RWPE2 (cell line): ENCODE measurements around the gene AIMP1.

Experiments used
- ATAC-seq: fragments of 200-7000 bp; cut with Tn5 transposase; 3 replicates; pipeline ENCODE4 v1.9.1; 2021; ENCODE audit warnings: low read depth
- DNase-seq: peaks from one replicate; pipeline ENCODE4 v3.0.0-alpha.2; 2020; ENCODE audit warnings: low spot score
- H3K27ac ChIP-seq: fragments of 450-650 bp; 2 replicates; pipeline ENCODE4 v1.5.1; 2017; ENCODE audit warnings: mild to moderate bottlenecking; ENCODE audit not compliant: poor library complexity, severe bottlenecking
- H3K27me3 ChIP-seq: fragments of 250-450 bp; sonication (Bioruptor Pico); 2 replicates; pipeline ENCODE4 v1.5.1; 2021; ENCODE audit warnings: mild to moderate bottlenecking, moderate library complexity; ENCODE audit not compliant: insufficient read depth, poor library complexity, severe bottlenecking
- H3K36me3 ChIP-seq: fragments of 250-450 bp; sonication (Bioruptor Pico); 2 replicates; pipeline ENCODE4 v1.5.1; 2020; ENCODE audit warnings: low read depth, mild to moderate bottlenecking, moderate library complexity
- H3K4me1 ChIP-seq: fragments of 250-450 bp; sonication (Bioruptor Pico); 2 replicates; pipeline ENCODE4 v1.5.1; 2021; ENCODE audit warnings: mild to moderate bottlenecking, moderate library complexity; ENCODE audit not compliant: insufficient read depth, poor library complexity, severe bottlenecking
- H3K4me3 ChIP-seq: fragments of 250-450 bp; sonication (Bioruptor Pico); 2 replicates; pipeline ENCODE4 v1.5.1; 2021; ENCODE audit warnings: mild to moderate bottlenecking, moderate library complexity; ENCODE audit not compliant: severe bottlenecking
- H3K9me3 ChIP-seq: fragments of 250-450 bp; sonication (Bioruptor Pico); 2 replicates; pipeline ENCODE4 v1.5.1; 2021; ENCODE audit warnings: mild to moderate bottlenecking, moderate library complexity; ENCODE audit not compliant: severe bottlenecking
- TF ChIP-seq, protein P1 (sequence below): fragments of 450-650 bp; IDR thresholded peaks from one replicate; pipeline ENCODE4 v1.5.1; 2017; ENCODE audit warnings: mild to moderate bottlenecking, moderate library complexity; ENCODE audit not compliant: poor library complexity, severe bottlenecking

AIMP1 gene

DNA sequence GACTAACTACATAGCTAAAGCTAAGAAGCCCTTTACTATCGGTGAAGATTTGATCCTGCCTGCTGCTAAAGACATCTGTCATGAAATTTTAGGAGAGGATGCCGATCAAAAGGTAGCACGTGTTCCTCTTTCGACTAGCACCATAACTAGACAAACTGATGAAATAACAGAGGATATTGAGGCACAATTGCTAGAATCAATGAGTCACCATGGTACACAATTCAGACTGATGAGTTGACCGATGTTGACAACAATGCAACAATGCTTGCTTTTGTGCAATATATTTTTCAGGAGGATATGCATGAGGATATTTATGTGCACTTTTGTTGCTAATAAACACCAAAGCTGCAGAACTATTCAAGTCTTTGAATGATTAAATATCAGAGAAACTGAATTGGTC, 24.7 kb upstream of the AIMP1 start:
- DNase-seq = no peak
- TF ChIP-seq, protein P1, sequence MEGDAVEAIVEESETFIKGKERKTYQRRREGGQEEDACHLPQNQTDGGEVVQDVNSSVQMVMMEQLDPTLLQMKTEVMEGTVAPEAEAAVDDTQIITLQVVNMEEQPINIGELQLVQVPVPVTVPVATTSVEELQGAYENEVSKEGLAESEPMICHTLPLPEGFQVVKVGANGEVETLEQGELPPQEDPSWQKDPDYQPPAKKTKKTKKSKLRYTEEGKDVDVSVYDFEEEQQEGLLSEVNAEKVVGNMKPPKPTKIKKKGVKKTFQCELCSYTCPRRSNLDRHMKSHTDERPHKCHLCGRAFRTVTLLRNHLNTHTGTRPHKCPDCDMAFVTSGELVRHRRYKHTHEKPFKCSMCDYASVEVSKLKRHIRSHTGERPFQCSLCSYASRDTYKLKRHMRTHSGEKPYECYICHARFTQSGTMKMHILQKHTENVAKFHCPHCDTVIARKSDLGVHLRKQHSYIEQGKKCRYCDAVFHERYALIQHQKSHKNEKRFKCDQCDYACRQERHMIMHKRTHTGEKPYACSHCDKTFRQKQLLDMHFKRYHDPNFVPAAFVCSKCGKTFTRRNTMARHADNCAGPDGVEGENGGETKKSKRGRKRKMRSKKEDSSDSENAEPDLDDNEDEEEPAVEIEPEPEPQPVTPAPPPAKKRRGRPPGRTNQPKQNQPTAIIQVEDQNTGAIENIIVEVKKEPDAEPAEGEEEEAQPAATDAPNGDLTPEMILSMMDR = no peak
- no peak overlapping the region for H3K27ac ChIP-seq
- ATAC-seq = no peak
- peaks cover 4% of the 10 kb centered on the region for H3K4me1 ChIP-seq
- no peaks in the 10 kb centered on the region for H3K9me3 ChIP-seq
- H3K4me3 ChIP-seq = no peak overlapping the region
- H3K27me3 ChIP-seq = no peaks in the 10 kb centered on the region
- H3K36me3 ChIP-seq = peaks cover 24% of the 10 kb centered on the region

DNA sequence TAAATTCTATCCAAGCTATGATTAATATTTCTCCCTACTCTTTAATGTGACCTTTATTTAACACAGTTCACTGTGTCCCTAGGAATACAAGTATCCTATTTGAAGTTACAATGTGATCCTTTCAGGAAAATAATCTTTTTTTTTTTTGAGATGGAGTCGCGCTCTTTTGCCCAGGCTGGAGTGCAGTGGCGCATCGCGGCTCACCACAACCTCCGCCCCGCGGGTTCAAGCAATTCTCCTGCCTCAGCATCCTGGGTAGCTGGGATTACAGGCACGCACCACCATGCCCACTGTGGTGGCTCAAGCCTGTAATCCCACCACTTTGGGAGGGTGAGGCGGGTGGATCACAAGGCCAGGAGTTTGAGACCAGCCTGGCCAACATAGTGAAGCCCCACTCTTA, 22.3 kb upstream of the AIMP1 start:
- no peak for DNase-seq
- peaks cover 24% of the 10 kb centered on the region for H3K36me3 ChIP-seq

DNA sequence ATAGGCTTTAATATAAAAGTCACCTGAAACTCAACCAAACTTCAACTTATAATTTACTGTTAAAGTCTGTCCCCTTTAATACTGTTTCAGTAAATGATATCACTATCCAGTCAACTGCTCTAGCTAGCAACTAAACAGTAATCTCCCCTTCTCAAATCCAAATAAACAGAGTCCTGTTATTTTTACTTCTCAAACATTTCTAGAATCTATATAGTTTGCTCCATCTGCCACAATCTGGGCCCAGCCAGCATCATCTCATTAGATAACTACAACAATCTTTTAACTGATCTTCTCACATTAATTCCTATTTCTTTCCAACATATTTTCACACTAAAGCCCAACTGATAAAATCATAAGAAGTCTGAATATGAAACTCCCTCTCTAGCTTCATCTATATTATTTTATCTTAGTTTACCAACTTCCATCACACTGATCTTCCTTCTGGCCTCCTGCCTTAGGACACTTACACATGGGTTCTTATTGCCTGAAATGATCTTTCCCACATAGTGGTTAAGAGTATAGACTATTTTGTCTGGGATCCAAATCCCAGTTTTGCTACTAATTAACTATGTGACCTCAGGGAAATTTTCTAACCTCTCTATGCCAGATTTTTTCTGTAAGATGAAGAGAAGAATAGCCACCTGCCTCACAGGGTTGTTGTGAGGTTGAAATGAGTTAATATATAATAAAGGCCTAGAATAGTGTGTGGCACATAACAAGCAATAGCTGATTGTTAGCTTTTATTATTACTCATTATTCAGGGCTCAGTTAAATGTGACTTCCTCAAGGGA, 18.9 kb upstream of the AIMP1 start:
- no peak for ATAC-seq
- H3K9me3 ChIP-seq = no peaks in the 10 kb centered on the region
- no peaks in the 10 kb centered on the region for H3K27me3 ChIP-seq
- H3K36me3 ChIP-seq = peaks cover 38% of the 10 kb centered on the region
- no peak for DNase-seq
- H3K4me3 ChIP-seq = no peak overlapping the region
- H3K27ac ChIP-seq = no peak overlapping the region
- TF ChIP-seq, protein P1 = no peak
- no peaks in the 10 kb centered on the region for H3K4me1 ChIP-seq

More for the DNA sequence above, 22.3 kb upstream of the AIMP1 start:
- no peaks in the 10 kb centered on the region for H3K4me1 ChIP-seq
- no peaks in the 10 kb centered on the region for H3K27me3 ChIP-seq
- no peak overlapping the region for H3K27ac ChIP-seq
- ATAC-seq = no peak
- no peak overlapping the region for H3K4me3 ChIP-seq
- no peaks in the 10 kb centered on the region for H3K9me3 ChIP-seq
- TF ChIP-seq, protein P1 = no peak

DNA sequence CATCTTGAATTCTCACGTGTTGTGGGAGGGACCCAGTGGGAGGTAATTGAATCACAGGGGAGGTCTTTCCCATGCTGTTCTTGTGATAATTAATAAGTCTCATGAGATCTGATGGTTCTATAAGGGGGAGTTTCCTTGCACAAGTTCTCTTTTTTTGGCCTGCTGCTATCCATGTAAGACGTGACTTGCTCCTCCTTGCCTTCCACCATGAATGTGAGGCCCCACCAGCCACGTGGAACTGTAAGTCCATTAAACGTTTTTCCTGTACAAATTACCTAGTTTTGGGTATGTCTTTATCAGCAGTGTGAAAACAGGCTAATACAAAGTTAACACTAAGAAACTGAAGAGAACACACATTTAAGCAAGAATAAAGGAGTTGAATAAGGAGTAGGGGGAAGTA, 16.4 kb upstream of the AIMP1 start:
- no peak for ATAC-seq
- Histone ChIP-seq H3K4me1 (no peaks in the 10 kb centered on the region), H3K27ac (no peak overlapping the region), H3K9me3 (no peaks in the 10 kb centered on the region), H3K36me3 (peaks cover 29% of the 10 kb centered on the region), H3K27me3 (no peaks in the 10 kb centered on the region), H3K4me3 (no peak overlapping the region)
- no peak for DNase-seq
- TF ChIP-seq, protein P1 = no peak

DNA sequence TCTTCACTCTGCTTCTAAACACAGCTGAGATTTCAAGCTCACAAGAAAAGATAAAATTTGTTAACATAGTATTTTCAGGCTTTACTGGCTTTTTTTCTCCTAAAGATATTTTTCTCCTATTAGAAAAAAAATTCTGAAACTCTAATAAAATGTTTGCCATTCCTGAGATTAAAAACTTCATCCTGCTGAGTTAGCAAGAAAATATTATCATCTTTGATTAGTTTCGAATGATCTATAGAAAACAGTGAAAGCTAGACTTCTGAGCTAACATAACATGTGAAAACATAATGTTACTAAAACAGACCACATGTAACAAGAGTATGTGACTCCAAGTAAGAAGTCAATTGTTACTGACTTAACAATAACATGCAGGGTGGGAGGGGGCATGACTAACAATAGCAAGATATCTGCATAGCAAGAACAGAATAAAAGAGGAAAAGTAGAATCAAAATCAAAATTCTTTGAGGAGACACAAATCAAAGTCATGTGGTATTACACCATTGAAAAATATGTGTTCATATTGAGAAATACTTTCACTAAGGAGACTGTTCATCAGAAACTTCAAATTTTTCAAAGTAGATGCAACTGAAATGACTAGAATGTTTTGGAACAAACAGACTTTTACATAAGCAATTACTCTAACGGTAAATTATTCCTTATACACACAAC, 14.8 kb upstream of the AIMP1 start:
- no peaks in the 10 kb centered on the region for H3K27me3 ChIP-seq
- H3K4me1 ChIP-seq = no peaks in the 10 kb centered on the region
- H3K27ac ChIP-seq = no peak overlapping the region
- no peak for ATAC-seq
- TF ChIP-seq, protein P1 = no peak
- H3K9me3 ChIP-seq = no peaks in the 10 kb centered on the region
- H3K4me3 ChIP-seq = no peak overlapping the region
- H3K36me3 ChIP-seq = peaks cover 22% of the 10 kb centered on the region
- DNase-seq = no peak
